ENCODE results near the gene PFN1.

GRCh38 chr17:4931963-4932362 is 16.4 kb downstream of the PFN1 start, which contains the start of gene GP1BA:
- TF ChIP-seq POLR2A (IDR thresholded peaks at IDR 0.05) (no peak), CTCF (IDR thresholded peaks at IDR 0.05) (no peak)

Data from testis (tissue), 2 donors.